ENCODE results near the gene ANKMY1.

Gene ANKMY1

DNA sequence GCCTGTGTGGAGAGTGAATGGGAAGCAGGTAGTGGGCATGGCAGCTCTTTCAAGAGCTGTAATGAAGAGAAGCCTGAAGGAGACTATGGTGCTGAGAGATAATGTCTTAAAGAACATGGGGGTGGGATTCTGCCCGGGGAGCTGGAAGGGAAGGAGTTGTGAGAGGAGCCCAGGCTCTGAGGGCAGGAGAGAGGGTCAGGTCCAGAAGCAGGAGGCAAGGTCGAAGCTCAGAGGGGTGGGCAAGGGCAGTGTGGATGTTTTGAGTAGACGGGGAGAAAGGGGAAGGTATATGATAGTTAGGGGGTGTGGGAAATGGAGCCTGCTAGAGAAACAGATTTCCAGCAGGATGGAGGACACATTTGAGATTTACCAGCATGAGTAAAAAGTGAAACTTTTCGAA is 30.9 kb upstream of the ANKMY1 start:
- H3K27ac Mint-ChIP-seq: peak overlapping the region; percentile 84
- H3K36me3 Mint-ChIP-seq: peaks cover 43% of the 10 kb centered on the region
- H3K4me3 Mint-ChIP-seq: peak overlapping the region; percentile 96
- ATAC-seq: no peak
- no peak for DNase-seq (ENCODE audit: low spot score in 2 of 2)
- H3K9me3 Mint-ChIP-seq: no peaks in the 10 kb centered on the region
- peaks cover 39% of the 10 kb centered on the region for H3K4me1 Mint-ChIP-seq

GRCh38 chr2:240588006-240588655 is 30.3 kb upstream of the ANKMY1 start:
- Mint-ChIP-seq H3K4me1 (peaks cover 39% of the 10 kb centered on the region), H3K9me3 (no peaks in the 10 kb centered on the region), H3K36me3 (peaks cover 43% of the 10 kb centered on the region), H3K4me3 (peak overlapping the region; percentile 96), H3K27ac (peak overlapping the region; percentile 84)
- DNase-seq (ENCODE audit: low spot score in 2 of 2) (no peak), ATAC-seq (no peak)

DNA sequence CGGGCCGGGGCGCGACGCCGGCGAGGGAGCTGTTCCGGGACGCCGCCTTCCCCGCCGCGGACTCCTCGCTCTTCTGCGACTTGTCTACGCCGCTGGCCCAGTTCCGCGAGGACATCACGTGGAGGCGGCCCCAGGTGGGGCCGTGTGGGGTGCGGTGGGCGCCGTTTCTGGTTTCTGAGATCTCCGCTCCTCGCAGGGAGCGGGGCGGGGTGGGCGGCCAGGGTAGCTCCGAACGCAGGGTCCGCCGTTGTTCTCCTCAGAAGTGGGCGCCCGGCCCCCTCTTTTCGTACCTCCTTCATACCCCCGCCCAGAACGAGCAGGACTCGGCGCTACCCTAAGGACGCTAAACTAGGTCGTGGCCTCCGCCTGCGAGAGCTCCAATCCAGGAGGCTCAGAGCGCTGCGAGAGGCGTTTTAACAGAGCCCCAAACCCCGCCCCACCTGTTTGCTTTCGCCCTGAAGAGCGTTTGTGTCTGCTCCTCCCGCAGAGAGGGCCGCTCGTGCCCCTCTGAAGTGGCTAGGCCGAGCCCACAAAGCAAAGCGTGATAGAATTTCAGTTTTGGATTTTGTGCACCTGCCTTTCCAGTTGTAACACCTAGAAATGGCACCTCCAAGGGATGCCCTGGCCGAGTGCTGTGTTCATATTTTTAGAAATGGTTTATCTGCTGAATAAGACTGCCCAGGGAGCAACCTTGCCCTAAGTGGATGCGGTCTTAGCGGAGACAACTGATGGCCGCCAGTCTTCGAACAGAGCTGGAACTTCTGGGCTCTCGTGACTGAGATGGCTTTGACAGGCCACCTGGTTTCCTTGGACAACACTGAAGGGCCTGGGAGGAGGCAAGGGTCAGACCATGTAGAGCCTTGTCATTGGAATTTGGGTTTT is 29.4 kb upstream of the ANKMY1 start:
- Mint-ChIP-seq H3K36me3 (peaks cover 36% of the 10 kb centered on the region), H3K9me3 (no peaks in the 10 kb centered on the region), H3K4me3 (peak overlapping the region; percentile 96), H3K27ac (peak overlapping the region; percentile 84), H3K4me1 (peaks cover 47% of the 10 kb centered on the region)
- peak; percentile 54 for ATAC-seq
- peak in 1 of 2 donors; percentile 71 for DNase-seq (ENCODE audit: low spot score in 2 of 2)

DNA sequence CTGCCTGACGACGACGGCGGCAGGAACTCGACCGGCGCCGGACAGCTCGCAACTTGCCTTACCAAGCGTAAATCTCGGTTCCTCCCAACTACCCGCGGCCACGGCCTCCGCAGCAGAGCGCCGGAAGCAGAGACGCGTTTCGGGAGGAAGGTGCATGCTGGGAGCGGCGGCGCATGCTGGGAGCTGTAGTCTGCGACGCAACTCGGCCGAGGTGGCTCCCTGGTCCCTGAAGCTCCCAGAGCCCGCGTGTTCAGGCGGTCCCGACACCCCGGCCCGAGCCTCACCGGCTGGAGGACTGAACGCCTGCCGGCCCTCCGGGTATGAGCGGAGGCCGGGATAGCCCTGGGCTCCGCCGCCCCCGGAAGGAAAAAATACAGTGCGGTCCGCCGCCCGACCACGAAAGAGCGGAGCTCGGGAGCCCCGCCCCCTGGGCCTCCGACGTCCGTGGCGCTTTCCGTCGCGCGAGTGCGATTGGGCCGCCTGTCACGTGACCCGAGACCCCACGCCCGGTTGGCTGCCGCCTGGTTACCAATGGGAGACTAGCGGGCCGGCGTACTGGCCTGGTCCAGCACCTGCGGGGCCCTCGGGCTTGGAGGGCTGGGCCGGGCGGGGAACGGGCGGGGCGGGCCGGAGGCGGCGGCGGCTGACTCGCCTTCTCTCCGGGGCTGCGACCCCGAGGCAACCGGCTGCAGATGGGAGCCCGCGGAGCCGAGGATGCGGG is 28.6 kb upstream of the ANKMY1 start, which contains the start of gene CAPN10:
TSS of gene CAPN10 (plus strand) at position 537 of the 721 bp plus-strand sequence. CDS start at position 715, 178 bp downstream.
- H3K27ac Mint-ChIP-seq: peak within 1 kb of the TSS; percentile 92
- ATAC-seq (peak; percentile 93), DNase-seq (ENCODE audit: low spot score in 2 of 2) (peak; percentile 94 to 98)
- H3K9me3 Mint-ChIP-seq: no peaks in the 10 kb centered on the region
- H3K36me3 Mint-ChIP-seq: peaks cover 32% of the 10 kb centered on the region
- H3K4me1 Mint-ChIP-seq: peaks cover 42% of the 10 kb centered on the region
- H3K4me3 Mint-ChIP-seq: peak within 1 kb of the TSS; percentile 96

DNA sequence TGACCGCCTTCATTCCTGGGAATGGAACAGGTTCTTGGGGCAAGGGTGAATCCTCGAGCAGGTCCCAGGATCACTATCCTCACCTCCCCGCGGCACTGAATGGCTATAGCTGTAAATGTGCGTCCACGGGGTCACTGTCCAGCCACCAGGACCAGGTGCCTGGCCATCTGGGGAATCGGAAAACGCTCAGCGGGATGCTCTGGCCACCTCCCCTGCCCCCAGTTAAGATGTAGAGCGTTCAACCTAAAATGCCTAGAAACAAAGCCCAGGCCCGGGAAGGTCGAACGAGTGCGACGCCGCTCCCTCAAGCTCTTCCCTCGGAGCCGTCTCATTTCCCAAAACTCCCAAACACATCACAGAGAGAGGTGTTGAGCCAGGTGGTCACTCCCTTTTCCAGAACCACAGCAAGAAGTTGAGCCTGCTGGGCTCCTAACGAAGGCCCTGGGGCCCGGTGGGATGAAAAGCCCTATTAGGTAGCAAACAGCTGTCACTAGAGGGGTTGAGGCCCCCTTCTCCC is 28.0 kb upstream of the ANKMY1 start:
- H3K4me3 Mint-ChIP-seq: peak overlapping the region; percentile 96
- H3K27ac Mint-ChIP-seq: peak overlapping the region; percentile 92
- ATAC-seq (no peak), DNase-seq (ENCODE audit: low spot score in 2 of 2) (no peak)
- peaks cover 44% of the 10 kb centered on the region for H3K4me1 Mint-ChIP-seq
- peaks cover 32% of the 10 kb centered on the region for H3K36me3 Mint-ChIP-seq
- no peaks in the 10 kb centered on the region for H3K9me3 Mint-ChIP-seq

- H3K36me3 Mint-ChIP-seq: peaks cover 30% of the 10 kb centered on the region
- H3K9me3 Mint-ChIP-seq: no peaks in the 10 kb centered on the region
- ATAC-seq (no peak), DNase-seq (ENCODE audit: low spot score in 2 of 2) (no peak)
- no peak overlapping the region for H3K27ac Mint-ChIP-seq
- H3K4me1 Mint-ChIP-seq: peaks cover 50% of the 10 kb centered on the region
- H3K4me3 Mint-ChIP-seq: peak overlapping the region; percentile 96
Measured at GRCh38 chr2:240585101-240585500, 27.3 kb upstream of the ANKMY1 start.

GRCh38 chr2:240584486-240585031 is 26.8 kb upstream of the ANKMY1 start:
- no peak for ATAC-seq
- no peak for DNase-seq (ENCODE audit: low spot score in 2 of 2)
- Mint-ChIP-seq H3K36me3 (peaks cover 30% of the 10 kb centered on the region), H3K27ac (no peak overlapping the region), H3K4me3 (peak overlapping the region; percentile 96), H3K9me3 (no peaks in the 10 kb centered on the region), H3K4me1 (peaks cover 54% of the 10 kb centered on the region)

DNA sequence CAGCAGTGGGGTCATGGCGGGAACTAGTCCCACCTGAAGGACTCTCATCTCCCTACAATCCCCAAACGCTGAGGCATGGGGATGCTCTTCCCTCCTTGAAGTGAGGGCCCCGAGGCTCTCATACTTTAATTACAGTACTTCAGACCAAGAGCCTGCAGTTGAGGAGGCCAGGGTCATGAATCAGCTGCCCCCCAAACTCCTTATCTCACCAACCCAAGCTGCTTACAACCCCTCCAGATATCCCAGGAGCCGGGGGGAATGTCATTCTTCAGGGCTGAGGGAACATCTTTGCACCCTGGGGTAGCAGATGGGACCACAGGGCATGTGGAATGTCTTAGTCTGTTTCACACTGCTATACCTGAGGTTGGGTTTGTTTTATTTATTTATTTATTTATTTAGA is 26.0 kb upstream of the ANKMY1 start:
- Mint-ChIP-seq H3K9me3 (no peaks in the 10 kb centered on the region), H3K36me3 (peaks cover 23% of the 10 kb centered on the region)
- ATAC-seq: no peak

DNA sequence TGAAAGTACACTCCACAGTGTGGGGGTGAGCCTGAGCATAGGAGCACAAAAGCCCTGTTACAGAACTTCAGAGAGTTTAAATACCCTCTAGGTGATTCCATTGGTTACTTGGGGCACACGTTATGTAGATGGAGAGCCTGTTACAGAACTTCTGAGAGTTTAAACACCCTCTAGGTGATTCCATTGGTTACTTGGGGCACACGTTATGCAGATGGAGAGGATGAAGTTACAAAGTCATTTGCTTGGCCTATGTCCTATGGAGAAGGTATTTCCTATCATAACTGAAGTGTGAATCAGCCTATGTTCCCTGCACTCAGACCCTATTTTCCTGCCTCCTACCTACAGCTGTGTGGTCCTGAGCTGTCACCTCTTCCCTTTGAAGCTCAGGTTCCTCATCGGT is 25.0 kb upstream of the ANKMY1 start:
- ATAC-seq: no peak
- no peak for DNase-seq (ENCODE audit: low spot score in 2 of 2)
- peaks cover 54% of the 10 kb centered on the region for H3K4me1 Mint-ChIP-seq
- H3K9me3 Mint-ChIP-seq: no peaks in the 10 kb centered on the region
- H3K36me3 Mint-ChIP-seq: peaks cover 18% of the 10 kb centered on the region
- H3K4me3 Mint-ChIP-seq: no peak overlapping the region
- H3K27ac Mint-ChIP-seq: no peak overlapping the region

More for the DNA sequence above, 26.0 kb upstream of the ANKMY1 start:
- H3K4me1 Mint-ChIP-seq: peaks cover 54% of the 10 kb centered on the region
- no peak overlapping the region for H3K4me3 Mint-ChIP-seq
- H3K27ac Mint-ChIP-seq: no peak overlapping the region
- no peak for DNase-seq (ENCODE audit: low spot score in 2 of 2)

GRCh38 chr2:240581811-240582210 is 24.0 kb upstream of the ANKMY1 start:
- H3K27ac Mint-ChIP-seq: no peak overlapping the region
- no peak for ATAC-seq
- H3K9me3 Mint-ChIP-seq: no peaks in the 10 kb centered on the region
- no peak overlapping the region for H3K4me3 Mint-ChIP-seq
- H3K4me1 Mint-ChIP-seq: peaks cover 50% of the 10 kb centered on the region
- DNase-seq (ENCODE audit: low spot score in 2 of 2): no peak
- H3K36me3 Mint-ChIP-seq: peaks cover 13% of the 10 kb centered on the region

DNA sequence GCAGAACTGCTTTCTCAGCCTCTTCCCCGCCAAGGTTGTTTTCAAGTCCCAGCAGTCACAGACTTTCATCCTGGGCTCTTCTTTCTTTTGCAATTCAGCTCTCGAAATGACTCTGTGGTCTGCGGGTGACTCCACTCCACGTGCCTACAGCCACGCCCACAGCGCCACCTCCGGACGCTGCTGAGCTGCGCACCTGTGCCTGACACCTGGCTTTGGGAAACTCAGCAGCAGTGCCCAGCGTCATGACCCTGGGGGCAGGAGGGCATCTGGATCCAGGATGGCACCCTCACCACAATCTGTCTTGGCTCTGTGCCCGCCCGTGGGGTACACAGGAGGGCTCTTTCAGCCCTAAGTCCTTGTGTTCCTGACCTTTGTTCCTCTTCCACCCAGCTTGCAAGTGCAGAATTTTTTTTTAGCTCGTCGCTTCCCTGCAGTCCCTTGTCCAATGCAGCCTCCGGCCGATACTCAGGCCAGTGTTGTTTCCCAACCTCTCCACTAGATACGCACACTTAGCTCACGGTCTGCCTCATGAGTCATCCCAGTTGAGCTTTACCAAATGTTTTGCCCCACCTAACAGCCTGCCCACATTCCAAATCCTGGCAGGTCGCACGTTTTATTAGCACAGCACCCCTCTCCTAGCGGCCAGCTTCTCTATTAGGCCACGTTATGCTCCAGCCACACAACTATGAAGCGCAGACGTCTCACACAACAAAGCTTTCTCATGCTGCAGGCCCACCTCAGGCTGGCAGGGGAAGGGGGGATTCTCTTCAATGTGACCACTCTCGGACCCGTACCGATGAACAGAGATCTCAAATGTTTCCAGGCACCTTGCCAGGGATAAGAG is 22.2 kb upstream of the ANKMY1 start:
- H3K36me3 Mint-ChIP-seq: peaks cover 8% of the 10 kb centered on the region
- DNase-seq (ENCODE audit: low spot score in 2 of 2): peak; percentile 60 to 83
- peak overlapping the region; percentile 88 for H3K27ac Mint-ChIP-seq
- H3K4me3 Mint-ChIP-seq: peak overlapping the region; percentile 47
- H3K4me1 Mint-ChIP-seq: peaks cover 49% of the 10 kb centered on the region
- ATAC-seq: peak; percentile 91
- H3K9me3 Mint-ChIP-seq: no peaks in the 10 kb centered on the region

GRCh38 chr2:240579071-240579762 is 21.4 kb upstream of the ANKMY1 start:
- Mint-ChIP-seq H3K36me3 (peaks cover 15% of the 10 kb centered on the region), H3K4me1 (peaks cover 41% of the 10 kb centered on the region), H3K9me3 (no peaks in the 10 kb centered on the region), H3K4me3 (peak overlapping the region; percentile 47), H3K27ac (peak overlapping the region; percentile 88)
- peak in 1 of 2 donors; percentile 74 for DNase-seq (ENCODE audit: low spot score in 2 of 2)
- no peak for ATAC-seq

GRCh38 chr2:240578488-240578887 is 20.7 kb upstream of the ANKMY1 start:
- Mint-ChIP-seq H3K9me3 (no peaks in the 10 kb centered on the region), H3K36me3 (peaks cover 15% of the 10 kb centered on the region), H3K4me1 (peaks cover 41% of the 10 kb centered on the region), H3K27ac (peak overlapping the region; percentile 88), H3K4me3 (no peak overlapping the region)
- no peak for ATAC-seq
- DNase-seq (ENCODE audit: low spot score in 2 of 2): no peak

DNA sequence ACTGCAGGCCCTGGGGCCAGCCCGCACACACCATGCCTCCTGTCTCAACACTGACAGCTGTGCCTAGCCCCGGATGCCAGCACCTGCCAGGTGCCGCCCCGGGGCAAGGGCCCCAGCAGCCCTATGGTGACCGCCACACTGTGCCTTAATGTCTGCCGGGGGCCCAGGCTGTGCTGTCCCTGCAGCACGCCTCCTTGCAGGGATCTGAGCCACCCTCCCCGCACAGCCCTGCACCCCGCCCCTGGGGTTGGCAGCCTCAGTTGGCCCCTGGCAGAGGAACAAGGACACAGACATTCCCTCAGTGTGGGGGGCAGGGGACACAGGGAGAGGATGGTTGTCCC is 20.3 kb upstream of the ANKMY1 start:
- Mint-ChIP-seq H3K4me1 (peaks cover 41% of the 10 kb centered on the region), H3K27ac (peak overlapping the region; percentile 88), H3K36me3 (peaks cover 15% of the 10 kb centered on the region), H3K4me3 (no peak overlapping the region), H3K9me3 (no peaks in the 10 kb centered on the region)
- ATAC-seq (no peak), DNase-seq (ENCODE audit: low spot score in 2 of 2) (no peak)
